ENCODE data around the gene SPOCK2. TPM values are rescaled to one million over a fixed set of nuclear protein-coding genes. Genes with fewer than 3 reads are reported as not detected.

Gene SPOCK2
- polyA plus RNA-seq, 3 donors: 0.20 to 1.6 (median 0.45) TPM

DNA sequence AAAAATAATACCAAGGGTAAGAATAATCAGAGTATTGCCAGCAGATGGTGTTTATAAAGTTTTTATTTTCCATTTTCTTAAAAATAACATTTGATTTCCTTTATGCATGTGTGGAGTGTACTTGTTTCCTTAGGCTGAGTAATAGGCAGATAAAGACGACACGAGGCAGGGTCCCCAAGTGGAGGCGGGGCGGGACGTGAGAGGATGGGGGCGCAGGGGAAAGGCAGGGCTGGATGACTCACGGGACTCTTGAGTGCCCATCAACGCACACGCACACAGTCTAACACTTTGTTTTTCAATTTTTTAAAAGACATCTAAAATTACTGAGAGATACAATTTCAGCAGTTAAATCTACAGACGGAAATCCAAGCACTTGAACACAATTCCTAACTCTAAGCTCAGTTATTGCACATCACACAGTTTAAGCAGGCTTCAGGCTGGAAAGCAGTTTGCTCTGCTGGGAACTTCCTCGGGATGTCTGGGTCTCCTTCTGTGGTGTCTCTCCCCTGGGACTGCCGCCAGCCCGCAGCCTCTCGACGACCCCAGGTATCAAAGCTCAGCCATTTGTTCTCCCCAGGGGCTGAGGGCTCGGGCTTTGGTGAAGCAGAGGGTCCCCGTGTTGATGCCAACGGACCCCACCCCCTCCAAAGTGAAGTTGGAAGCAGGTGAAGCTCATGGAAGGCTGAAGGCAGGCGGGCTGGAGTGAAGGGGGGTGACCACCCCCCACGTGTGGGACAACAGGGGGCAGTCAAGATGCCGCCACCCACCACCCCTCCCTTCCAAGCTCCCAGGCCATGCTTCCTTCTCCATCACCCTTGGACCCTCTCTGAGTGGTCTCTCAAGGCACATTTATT, 29.1 kb downstream of the SPOCK2 start:
- 80% methylated on average over 11 of the region's 21 CpGs for WGBS (ENCODE audit: insufficient coverage)

DNA sequence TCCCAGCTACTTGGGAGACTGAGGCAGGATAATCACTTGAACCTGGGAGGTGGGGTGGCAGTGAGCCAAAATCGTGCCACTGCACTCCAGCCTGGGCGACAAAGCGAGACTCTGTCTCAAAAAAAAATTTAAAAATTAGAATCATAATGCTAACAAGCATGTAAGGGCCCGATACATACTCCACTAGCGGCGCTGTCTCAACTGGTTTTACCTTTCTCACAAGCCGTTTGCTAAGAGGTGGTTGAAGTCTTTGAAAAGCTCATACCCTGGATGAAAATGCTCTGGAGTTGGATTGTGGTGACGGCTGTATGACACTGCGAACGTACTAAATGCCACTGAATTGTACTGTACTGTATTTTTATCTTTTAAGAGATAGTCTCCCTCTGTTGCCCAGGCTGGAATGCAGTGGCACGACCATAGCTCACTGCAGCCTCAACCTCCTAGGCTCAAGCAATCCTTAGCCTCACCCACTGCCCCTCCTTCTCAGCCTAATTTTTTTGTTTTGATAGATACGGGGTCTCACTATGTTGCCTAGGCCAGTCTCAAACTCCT, 29.9 kb downstream of the SPOCK2 start:
- H3K79me2 ChIP-seq (ENCODE audit: insufficient read depth, low read length): no peaks in the 10 kb centered on the region
- H4K20me1 ChIP-seq (ENCODE audit: insufficient read depth, low read length): no peaks in the 10 kb centered on the region
- H3K27me3 ChIP-seq (ENCODE audit: control insufficient read depth in 2 of 2, insufficient read depth in 2 of 2, low read length in 2 of 2): no peaks in the 10 kb centered on the region
- TF ChIP-seq, protein P1, sequence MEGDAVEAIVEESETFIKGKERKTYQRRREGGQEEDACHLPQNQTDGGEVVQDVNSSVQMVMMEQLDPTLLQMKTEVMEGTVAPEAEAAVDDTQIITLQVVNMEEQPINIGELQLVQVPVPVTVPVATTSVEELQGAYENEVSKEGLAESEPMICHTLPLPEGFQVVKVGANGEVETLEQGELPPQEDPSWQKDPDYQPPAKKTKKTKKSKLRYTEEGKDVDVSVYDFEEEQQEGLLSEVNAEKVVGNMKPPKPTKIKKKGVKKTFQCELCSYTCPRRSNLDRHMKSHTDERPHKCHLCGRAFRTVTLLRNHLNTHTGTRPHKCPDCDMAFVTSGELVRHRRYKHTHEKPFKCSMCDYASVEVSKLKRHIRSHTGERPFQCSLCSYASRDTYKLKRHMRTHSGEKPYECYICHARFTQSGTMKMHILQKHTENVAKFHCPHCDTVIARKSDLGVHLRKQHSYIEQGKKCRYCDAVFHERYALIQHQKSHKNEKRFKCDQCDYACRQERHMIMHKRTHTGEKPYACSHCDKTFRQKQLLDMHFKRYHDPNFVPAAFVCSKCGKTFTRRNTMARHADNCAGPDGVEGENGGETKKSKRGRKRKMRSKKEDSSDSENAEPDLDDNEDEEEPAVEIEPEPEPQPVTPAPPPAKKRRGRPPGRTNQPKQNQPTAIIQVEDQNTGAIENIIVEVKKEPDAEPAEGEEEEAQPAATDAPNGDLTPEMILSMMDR (IDR thresholded peaks at IDR 0.05): no peak
- H3K36me3 Mint-ChIP-seq: no peaks in the 10 kb centered on the region
- no peak overlapping the region for H3K4me3 ChIP-seq (replicated peaks in 1 of 3; ENCODE audit: low read depth in 2 of 3, low read length in 3 of 3)
- H3K27ac Mint-ChIP-seq: no peak overlapping the region
- peaks cover 1 to 10% (median 3%) of the 10 kb centered on the region in 3 donors for H3K27me3 Mint-ChIP-seq (ENCODE audit: low read depth in 3 of 3)
- no peak overlapping the region for H3K4me2 ChIP-seq (replicated peaks; ENCODE audit: extremely low read depth, low read length, poor library complexity, severe bottlenecking)
- H3K9ac ChIP-seq (ENCODE audit: insufficient read depth, low read length, poor library complexity, severe bottlenecking): no peak overlapping the region
- H3K4me1 Mint-ChIP-seq: peaks cover 5% of the 10 kb centered on the region
- no peaks in the 10 kb centered on the region for H3K36me3 ChIP-seq (replicated peaks in 1 of 2; ENCODE audit: control insufficient read depth in 1 of 2, insufficient read depth in 2 of 2, low read length in 2 of 2)
- no peaks in the 10 kb centered on the region for H3K9me3 Mint-ChIP-seq
- H3K27ac ChIP-seq (ENCODE audit: low read depth in 1 of 2, low read length in 2 of 2): no peak overlapping the region
- H3K9me3 ChIP-seq (replicated peaks in 1 of 2; ENCODE audit: control insufficient read depth in 1 of 2, insufficient read depth in 1 of 2, low read length in 2 of 2): no peaks in the 10 kb centered on the region
- H3K4me3 Mint-ChIP-seq: no peak overlapping the region
- intact Hi-C loops (cut with micrococcal nuclease): loop anchor here in 1 of 2 donors (10.0 kb wide), 1 partner anchor 286 kb away; no protein-coding TSS in a partner anchor
- no peak for DNase-seq
- 89% methylated on average over 3 of the region's 12 CpGs for WGBS (ENCODE audit: insufficient coverage)
- no peak overlapping the region for H2AFZ ChIP-seq (ENCODE audit: insufficient read depth, low read depth, low read length, poor library complexity, severe bottlenecking)
- H3K4me1 ChIP-seq (ENCODE audit: control insufficient read depth in 1 of 2, insufficient read depth in 2 of 2, low read length in 2 of 2): no peaks in the 10 kb centered on the region

More for the DNA sequence above, 29.1 kb downstream of the SPOCK2 start:
- DNase-seq: no peak
- Mint-ChIP-seq H3K4me3 (no peak overlapping the region), H3K9me3 (no peaks in the 10 kb centered on the region), H3K27me3 (ENCODE audit: low read depth in 3 of 3) (peaks cover 1 to 10% (median 3%) of the 10 kb centered on the region in 3 donors), H3K27ac (no peak overlapping the region), H3K36me3 (no peaks in the 10 kb centered on the region), H3K4me1 (peaks cover 5% of the 10 kb centered on the region)
- H3K27me3 ChIP-seq (ENCODE audit: control insufficient read depth in 2 of 2, insufficient read depth in 2 of 2, low read length in 2 of 2): no peaks in the 10 kb centered on the region
- H2AFZ ChIP-seq (ENCODE audit: insufficient read depth, low read depth, low read length, poor library complexity, severe bottlenecking): no peak overlapping the region
- H3K36me3 ChIP-seq (replicated peaks in 1 of 2; ENCODE audit: control insufficient read depth in 1 of 2, insufficient read depth in 2 of 2, low read length in 2 of 2): no peaks in the 10 kb centered on the region
- no peak overlapping the region for H3K4me2 ChIP-seq (replicated peaks; ENCODE audit: extremely low read depth, low read length, poor library complexity, severe bottlenecking)
- no peaks in the 10 kb centered on the region for H3K4me1 ChIP-seq (ENCODE audit: control insufficient read depth in 1 of 2, insufficient read depth in 2 of 2, low read length in 2 of 2)
- H3K79me2 ChIP-seq (ENCODE audit: insufficient read depth, low read length): no peaks in the 10 kb centered on the region
- TF ChIP-seq, protein P1 (IDR thresholded peaks at IDR 0.05): no peak
- H3K9ac ChIP-seq (ENCODE audit: insufficient read depth, low read length, poor library complexity, severe bottlenecking): no peak overlapping the region
- intact Hi-C loops (cut with micrococcal nuclease): loop anchor here in 1 of 2 donors (10.0 kb wide), 1 partner anchor 286 kb away; no protein-coding TSS in a partner anchor
- no peak overlapping the region for H3K4me3 ChIP-seq (replicated peaks in 1 of 3; ENCODE audit: low read depth in 2 of 3, low read length in 3 of 3)
- no peak overlapping the region for H3K27ac ChIP-seq (ENCODE audit: low read depth in 1 of 2, low read length in 2 of 2)
- H4K20me1 ChIP-seq (ENCODE audit: insufficient read depth, low read length): no peaks in the 10 kb centered on the region
- no peaks in the 10 kb centered on the region for H3K9me3 ChIP-seq (replicated peaks in 1 of 2; ENCODE audit: control insufficient read depth in 1 of 2, insufficient read depth in 1 of 2, low read length in 2 of 2)
